AG09319 (cell line): ENCODE data around the gene NMT1.

Experiments used
- DNase-seq: peaks from one replicate; pipeline ENCODE4 v3.0.0-alpha.2; 2010; ENCODE audit warnings: low read depth; ENCODE audit errors: extremely low read depth
- TF ChIP-seq, protein P1 (sequence below): IDR thresholded peaks from 2 replicates; pipeline ENCODE4 v1.5.1; 2011; ENCODE audit warnings: low read depth, mild to moderate bottlenecking, inconsistent platforms, low read length, moderate library complexity

NMT1 gene

DNA sequence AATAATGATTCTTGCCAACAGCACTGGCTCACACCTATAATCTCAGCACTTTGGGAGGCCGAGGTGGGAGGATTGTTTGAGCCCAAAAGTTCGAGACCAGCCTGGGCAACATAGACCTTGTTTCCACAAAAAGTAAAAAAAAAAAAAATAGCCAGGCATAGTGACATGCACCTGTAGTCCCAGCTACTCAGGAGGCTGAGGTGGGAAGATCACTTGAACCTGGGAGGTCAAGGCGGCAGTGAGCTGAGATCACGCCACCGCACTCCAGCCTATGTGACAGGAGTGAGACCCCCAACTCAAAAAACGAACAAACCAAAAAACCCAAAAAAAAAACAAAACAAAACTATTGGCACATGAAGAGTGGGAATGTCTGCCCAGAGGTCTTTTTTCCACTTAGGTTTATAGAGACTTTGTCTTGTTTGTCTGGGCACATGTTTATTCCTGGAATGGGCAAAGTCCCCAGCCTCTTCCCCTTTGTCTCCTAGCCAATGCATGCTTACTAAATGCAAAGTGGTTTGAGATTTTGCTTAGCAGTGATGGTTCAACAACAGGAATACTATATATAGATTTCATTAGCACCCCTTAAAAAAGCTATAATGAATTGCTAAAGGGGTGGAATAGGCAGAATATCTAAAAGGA, 25.9 kb downstream of the NMT1 start:
- DNase-seq = no peak
- TF ChIP-seq, protein P1, sequence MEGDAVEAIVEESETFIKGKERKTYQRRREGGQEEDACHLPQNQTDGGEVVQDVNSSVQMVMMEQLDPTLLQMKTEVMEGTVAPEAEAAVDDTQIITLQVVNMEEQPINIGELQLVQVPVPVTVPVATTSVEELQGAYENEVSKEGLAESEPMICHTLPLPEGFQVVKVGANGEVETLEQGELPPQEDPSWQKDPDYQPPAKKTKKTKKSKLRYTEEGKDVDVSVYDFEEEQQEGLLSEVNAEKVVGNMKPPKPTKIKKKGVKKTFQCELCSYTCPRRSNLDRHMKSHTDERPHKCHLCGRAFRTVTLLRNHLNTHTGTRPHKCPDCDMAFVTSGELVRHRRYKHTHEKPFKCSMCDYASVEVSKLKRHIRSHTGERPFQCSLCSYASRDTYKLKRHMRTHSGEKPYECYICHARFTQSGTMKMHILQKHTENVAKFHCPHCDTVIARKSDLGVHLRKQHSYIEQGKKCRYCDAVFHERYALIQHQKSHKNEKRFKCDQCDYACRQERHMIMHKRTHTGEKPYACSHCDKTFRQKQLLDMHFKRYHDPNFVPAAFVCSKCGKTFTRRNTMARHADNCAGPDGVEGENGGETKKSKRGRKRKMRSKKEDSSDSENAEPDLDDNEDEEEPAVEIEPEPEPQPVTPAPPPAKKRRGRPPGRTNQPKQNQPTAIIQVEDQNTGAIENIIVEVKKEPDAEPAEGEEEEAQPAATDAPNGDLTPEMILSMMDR = no peak

DNA sequence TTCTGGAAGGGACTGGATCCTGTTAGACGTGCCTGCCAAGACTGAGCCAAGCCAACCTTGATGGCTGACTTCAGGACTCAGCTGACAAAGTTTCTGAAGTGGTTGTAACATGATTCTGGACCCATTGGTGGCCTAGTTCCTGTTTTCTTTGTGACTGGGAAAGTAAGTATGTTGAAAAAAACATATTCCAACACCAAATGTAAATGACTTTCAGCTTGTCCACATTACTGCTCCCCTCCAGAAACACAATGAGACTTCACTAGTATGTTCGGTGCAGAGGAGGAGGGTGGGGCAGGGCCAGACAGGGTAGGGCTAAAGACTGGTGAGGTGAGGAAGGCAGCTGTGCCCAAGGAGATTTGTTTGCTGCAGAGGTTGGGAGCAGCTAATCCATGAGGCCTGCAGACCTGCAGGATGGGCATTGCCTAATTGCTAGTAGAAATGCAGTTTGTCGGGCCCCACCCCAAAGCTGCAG, 26.4 kb downstream of the NMT1 start:
- no peak for DNase-seq
- TF ChIP-seq, protein P1 = no peak

DNA sequence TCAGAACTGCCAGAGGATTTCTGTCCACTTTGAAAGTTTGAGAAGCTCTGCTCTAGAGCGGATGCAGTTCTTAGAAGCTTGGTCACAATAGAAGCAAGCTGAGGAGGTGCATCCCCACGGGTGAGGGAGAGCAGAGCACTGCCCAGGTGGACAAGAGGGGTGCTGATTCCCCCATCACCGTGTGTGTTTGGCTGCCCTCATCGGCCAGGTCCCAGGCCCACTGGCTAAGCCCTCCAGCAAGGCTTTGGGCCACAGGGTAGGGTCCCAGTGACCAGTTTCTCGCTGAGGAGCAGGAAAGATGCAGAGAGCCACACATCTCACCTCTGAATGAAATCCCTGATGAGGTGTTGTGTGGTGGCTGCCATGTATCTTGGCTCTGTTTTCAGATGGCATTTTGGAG, 26.9 kb downstream of the NMT1 start:
- DNase-seq = no peak
- TF ChIP-seq, protein P1 = no peak

DNA sequence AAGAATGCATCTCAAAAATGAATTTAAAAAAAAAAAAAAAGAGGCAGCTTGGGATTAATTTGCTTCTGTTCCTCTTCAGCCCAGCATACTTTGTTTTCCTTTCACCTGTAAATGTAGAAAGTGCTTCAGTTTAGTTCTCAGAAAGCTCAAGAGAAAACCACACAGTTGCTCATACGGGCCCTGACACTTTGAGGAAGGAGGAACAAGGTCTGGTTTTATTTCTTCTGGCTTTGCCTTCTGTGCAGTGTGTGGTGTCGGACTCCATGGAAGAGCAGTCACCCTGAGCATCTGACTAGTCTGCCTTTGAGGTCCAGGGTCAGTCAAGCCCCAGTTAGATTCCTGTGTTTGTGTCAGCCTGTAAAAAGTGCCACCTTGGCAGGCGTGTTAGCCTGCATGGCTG, 27.6 kb downstream of the NMT1 start:
- no peak for DNase-seq
- TF ChIP-seq, protein P1 = no peak

DNA sequence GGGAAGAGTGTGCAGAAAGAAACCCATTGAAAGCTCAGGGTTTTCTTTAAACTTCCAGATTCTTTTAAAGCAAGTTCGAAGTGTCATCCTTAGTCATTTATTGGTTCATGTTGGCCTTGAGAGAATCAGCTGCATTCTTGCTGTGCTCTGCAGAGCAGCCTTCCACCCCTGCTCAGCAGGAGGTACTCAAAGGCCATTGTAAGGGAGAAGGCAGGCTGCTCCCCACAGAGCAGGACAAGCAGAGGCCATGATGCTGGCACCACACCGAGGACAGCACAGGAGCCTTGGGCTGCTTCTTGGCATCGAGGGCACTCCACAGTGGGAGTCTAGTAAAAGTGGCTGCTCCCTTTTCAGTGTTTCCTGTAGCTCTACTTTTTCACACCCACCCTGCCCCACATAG, 29.6 kb downstream of the NMT1 start:
- TF ChIP-seq, protein P1 = no peak
- no peak for DNase-seq

DNA sequence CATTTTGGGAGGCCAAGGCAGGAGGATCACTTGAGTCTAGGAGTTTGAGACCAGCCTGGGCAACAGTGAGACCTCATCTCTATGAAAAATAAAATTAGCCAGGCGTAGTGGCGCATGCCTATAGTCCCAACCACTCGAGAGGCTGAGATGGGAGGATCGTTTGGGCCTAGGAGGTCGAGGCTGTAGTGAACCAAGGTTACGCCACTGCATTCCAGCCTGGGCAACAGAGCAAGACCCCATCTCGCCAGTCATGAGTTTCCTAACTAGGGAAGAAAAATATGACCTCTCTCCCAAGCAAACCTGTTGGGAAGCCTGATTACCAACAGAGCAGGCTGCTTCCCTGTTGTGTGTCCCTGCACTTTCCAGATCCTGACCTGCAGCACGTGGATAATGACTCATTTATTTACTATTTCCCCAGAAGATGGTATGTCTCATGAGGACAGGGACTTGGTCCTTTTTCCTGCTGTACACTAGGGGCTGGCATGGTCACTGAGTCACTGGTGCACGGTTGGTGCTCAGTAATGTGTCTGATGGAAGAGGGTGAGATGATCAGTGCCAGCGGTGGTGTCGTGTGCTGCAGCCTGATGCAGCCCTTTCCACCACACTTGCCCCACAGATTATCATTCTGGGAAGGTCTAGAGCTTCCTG, 30.8 kb downstream of the NMT1 start:
- DNase-seq = no peak
- TF ChIP-seq, protein P1 = no peak

DNA sequence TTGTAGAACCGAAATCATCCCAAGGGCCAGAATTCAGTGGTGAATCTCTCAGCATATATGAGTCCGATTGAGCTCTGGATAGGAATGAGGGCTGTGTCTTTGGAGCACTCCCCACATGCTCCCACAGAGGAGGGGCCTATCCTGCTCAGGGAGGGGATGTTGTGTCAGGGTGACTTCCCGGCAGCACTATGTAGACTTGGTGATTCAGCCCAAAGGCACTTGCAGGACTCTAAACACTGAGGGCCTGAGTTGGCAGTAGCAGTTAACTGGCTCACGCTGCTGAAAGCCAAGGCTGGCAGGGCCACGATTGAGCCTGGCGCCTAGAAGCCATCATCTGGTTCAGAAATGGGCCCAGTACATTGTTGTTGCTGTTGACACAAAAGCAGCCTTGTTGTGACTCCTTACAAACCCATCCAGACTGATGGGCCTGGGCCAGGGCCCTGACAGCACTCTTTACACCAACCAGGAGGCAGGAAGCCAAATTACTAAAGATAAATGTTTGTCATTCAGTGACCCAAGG, 31.9 kb downstream of the NMT1 start:
- peak; percentile 95 for DNase-seq
- TF ChIP-seq, protein P1 = no peak
